ENCODE measurements around the gene SMCP.

DNA sequence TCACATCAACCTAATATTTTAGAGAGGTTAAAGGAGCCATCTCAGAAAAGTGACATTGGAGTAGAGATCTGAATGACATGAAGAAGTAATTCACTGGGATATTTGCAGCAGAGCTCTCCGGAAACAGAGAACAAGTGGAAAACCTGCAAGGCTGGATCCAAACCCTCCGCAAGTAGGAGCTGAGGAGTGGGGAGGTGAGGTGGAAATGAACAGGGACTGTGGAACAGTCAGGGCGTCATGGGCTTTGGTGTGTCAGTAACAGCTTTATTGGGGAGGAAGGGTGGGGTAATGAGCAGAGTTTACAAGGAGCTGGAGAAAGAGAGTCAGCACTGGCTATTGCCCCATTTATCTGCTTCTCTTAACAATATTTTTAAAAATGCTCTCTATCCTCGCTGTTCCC is 20.9 kb downstream of the SMCP start:
- TF ChIP-seq, protein P1, sequence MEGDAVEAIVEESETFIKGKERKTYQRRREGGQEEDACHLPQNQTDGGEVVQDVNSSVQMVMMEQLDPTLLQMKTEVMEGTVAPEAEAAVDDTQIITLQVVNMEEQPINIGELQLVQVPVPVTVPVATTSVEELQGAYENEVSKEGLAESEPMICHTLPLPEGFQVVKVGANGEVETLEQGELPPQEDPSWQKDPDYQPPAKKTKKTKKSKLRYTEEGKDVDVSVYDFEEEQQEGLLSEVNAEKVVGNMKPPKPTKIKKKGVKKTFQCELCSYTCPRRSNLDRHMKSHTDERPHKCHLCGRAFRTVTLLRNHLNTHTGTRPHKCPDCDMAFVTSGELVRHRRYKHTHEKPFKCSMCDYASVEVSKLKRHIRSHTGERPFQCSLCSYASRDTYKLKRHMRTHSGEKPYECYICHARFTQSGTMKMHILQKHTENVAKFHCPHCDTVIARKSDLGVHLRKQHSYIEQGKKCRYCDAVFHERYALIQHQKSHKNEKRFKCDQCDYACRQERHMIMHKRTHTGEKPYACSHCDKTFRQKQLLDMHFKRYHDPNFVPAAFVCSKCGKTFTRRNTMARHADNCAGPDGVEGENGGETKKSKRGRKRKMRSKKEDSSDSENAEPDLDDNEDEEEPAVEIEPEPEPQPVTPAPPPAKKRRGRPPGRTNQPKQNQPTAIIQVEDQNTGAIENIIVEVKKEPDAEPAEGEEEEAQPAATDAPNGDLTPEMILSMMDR (IDR thresholded peaks at IDR 0.05): no peak
- no peak for TF ChIP-seq POLR2A (IDR thresholded peaks at IDR 0.05)
